IPS-18c (cell line): ENCODE results near the gene LRRC8D.

Source experiments
- H3K4me3 ChIP-seq: 2 replicates; pipeline ENCODE4 v1.7.0; 2013; ENCODE audit warnings: low read depth, mild to moderate bottlenecking, low read length, moderate library complexity; ENCODE audit not compliant: insufficient read depth
- H3K9me3 ChIP-seq: one replicate; pipeline ENCODE4 v1.6.1; 2013; ENCODE audit warnings: mild to moderate bottlenecking, low read length, moderate library complexity; ENCODE audit not compliant: control insufficient read depth, insufficient read depth

LRRC8D gene

DNA sequence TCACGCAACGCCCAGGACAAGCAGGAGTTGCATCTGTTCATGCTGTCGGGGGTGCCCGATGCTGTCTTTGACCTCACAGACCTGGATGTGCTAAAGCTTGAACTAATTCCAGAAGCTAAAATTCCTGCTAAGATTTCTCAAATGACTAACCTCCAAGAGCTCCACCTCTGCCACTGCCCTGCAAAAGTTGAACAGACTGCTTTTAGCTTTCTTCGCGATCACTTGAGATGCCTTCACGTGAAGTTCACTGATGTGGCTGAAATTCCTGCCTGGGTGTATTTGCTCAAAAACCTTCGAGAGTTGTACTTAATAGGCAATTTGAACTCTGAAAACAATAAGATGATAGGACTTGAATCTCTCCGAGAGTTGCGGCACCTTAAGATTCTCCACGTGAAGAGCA is 113.6 kb downstream of the LRRC8D start:
- no peak overlapping the region for H3K4me3 ChIP-seq
- H3K9me3 ChIP-seq: no peaks in the 10 kb centered on the region

DNA sequence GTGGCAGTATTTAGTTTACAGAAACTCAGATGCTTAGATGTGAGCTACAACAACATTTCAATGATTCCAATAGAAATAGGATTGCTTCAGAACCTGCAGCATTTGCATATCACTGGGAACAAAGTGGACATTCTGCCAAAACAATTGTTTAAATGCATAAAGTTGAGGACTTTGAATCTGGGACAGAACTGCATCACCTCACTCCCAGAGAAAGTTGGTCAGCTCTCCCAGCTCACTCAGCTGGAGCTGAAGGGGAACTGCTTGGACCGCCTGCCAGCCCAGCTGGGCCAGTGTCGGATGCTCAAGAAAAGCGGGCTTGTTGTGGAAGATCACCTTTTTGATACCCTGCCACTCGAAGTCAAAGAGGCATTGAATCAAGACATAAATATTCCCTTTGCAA is 114.4 kb downstream of the LRRC8D start:
- H3K9me3 ChIP-seq: no peaks in the 10 kb centered on the region
- H3K4me3 ChIP-seq: no peak overlapping the region

DNA sequence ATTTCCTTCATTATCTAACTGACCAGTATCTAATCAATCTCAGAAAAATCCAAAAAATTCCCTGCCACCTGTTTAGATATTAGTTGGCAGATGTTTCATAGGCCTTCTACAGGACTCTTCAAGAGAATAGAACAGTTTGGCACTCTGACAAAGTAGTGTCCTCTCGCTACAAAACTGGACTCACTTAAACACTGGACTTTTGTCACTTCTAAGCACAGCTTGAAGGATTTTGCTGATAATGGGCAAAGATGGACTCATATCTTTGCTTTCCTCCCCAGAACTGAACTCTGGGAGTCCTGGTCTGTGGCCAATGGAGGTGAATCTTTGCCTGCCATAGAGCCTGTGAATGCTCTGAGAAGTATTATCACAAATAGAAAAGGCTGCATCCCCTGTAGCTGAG is 115.9 kb downstream of the LRRC8D start:
- no peak overlapping the region for H3K4me3 ChIP-seq
- H3K9me3 ChIP-seq: no peaks in the 10 kb centered on the region

DNA sequence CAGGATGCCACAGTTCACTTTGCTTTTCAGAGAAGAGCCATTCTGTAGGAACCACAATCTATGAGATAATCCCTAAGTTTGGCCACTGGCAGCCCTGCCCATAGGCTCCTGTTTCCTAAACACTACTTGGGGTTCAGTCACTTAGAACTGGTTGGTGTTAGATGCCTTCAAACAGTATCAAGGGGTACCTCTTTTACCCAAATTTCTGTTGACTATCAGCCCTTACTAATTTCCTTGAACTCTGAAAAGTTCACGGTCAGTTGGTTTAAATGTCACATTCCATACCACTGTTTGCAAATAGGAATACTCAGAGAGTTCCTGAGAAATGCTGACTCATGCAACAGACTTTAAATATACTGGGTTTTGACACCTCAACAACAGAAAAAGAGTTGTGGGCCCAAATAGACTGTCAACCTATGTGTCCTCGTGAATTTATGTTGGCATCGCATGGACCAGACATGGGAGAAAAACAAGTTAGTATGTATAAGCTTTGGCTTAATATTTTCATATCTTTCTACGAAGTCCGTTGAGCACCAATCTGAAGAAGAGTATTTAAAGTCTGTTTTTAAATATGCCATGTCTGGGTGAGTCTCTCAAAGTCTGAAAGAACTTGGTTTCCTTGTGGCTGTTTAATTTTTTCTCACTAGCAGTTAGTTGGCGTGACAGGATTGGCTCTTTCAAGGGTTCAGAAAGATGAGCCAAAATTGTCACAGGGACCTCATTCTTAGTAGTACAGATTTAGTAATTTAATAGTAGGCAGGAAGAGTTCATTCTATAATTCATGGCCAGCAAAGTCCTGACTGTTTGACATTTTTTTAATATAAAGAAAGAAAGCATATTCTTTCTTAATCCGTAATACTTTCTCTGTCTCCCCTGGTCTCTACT is 117.6 kb downstream of the LRRC8D start:
- H3K4me3 ChIP-seq: no peak overlapping the region
- no peaks in the 10 kb centered on the region for H3K9me3 ChIP-seq

DNA sequence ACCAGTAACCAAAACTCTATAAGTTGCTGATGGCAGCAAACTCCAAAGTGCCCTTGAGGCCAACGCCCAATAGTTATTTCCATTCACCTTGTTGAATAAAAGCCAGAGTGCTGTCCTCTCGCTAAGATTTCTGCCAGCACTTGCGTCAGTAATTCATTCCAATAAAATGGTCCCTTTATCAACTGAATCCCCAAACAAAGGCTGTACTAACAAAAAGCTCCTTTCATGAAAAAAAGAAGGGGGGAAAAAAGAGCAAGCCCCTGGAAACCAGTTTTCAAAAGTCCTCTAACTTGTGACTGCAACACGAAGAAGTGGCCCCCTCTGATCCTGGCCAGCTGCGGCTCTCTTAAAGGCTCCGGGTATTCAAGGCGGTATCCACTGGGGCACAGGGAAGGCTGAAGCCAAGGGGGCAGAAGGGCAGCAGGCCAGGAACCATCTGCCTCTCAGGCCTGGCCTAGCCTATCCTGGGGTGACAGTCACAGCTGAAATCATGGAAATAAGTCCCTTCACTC is 118.3 kb downstream of the LRRC8D start:
- Histone ChIP-seq H3K9me3 (no peaks in the 10 kb centered on the region), H3K4me3 (no peak overlapping the region)

DNA sequence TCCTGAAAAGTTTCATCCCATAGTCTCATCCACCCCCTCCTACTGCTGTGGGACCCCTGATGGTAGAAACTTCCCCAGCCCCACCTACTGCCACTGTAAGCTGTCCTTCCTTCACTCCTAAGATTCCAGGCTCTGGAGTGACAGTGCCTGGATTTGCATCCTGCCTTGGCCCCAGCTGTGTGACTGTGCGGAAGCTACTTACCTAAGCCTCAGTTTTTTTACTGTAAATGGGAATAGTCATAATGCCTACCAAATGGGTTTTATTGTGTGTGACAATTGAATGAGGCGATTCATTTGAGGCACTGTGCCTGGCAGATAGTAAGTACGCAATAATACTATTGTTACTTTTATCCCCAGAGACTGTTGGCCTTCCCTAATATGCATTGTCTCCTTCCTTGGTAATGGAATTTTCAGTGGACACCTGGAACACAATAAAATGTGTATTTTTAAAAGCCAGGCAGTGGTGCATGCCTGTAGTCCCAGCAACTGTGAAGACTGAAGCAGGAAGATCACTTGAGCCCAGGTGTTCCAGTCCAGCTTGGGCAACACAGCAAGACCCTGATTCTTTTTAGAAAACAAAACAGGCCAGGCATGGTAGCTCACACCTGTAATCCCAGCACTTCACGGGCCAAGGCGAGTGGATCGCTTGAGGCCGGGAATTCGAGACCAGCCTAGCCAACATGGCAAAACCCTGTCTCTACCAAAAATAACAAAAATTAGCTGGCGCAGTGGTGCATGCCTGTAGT is 119.0 kb downstream of the LRRC8D start:
- no peak overlapping the region for H3K4me3 ChIP-seq

DNA sequence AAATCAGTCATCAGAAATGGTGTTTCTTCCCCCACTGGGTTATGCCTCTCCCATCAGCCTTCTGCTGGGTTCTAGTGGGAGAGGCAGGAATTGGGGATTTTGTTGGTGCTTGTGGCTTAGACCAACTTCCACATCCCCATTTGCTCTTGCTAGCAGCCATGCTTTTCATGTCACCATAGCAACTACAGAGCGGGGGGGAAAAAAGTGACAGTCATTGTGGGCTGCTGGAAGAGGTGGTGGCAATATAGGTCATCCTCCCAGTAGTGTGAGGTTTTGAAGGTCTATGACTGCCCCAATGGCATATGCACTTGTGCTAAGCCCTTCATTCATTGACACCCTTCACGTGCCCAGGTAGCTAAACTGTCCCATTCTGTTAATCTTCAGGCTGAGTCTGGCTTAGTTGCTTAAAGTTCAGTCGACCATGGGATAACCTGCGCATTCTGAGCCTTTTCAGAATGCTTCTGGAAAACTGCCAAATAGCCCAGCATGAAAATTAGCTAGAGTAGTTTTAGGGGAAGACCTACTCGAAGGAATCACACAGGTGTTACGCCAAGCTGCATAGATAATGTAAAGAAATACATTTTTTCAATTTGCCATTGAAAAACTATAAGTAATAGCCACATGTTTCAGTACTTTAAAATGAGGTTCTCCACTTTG is 120.4 kb downstream of the LRRC8D start:
- Histone ChIP-seq H3K4me3 (no peak overlapping the region), H3K9me3 (no peaks in the 10 kb centered on the region)

More for the DNA sequence above, 119.0 kb downstream of the LRRC8D start:
- no peaks in the 10 kb centered on the region for H3K9me3 ChIP-seq

DNA sequence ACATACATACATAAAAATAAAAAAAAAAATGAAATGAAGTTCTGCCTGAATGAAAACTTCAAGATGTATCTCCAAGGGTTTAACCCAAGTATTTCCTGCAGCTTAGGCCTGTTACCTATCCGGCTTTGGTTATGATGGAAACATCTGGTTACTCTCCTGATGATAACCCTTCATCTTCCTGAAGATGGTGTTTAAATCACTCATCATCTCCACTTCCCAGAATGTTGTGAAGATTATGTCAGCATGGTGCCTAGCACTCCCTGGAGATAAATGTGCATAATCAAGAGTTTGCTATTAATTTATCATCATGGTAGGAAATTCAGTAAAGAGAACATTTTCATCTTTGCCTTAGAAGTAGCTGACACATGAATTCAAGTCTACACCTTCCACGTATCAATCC is 121.2 kb downstream of the LRRC8D start:
- Histone ChIP-seq H3K9me3 (no peaks in the 10 kb centered on the region), H3K4me3 (no peak overlapping the region)

DNA sequence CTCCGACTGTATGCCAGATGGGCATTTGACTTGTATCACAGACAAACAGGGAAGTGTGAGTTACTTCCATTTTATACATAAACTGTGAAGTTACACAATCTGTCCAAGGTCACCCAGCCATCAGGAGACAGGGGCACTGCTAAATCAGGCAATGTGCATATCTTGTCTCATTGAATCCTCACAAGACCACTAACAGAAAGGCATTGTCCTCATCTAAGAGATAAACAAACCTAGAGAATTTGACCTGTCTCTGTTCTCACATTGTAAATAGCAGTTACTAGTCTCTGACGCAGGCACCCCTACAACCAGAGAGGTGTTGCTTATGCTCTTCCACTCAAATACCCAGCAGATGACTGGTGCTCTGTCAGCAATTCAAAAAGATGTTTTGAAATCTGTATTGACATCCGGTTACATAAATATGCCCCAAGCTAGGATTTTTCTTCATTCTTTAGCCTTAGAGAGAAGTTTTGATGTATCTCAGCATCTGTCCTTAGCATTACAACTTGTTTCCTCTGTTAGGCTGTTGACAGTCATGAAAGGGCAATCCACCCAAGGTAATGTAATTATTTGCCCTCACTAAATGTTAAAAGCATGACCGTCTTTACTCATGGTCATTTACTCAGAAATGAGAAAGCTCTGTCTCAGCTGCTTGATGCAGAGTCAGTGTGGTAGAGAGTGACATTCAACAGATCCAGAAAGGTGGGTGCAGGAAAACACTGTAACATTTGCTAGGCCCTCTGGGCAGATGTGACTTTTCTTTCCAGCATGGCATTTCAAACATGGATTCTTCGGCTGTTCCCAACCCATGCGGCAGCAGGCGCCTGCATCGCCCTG is 122.2 kb downstream of the LRRC8D start:
- Histone ChIP-seq H3K4me3 (no peak overlapping the region), H3K9me3 (no peaks in the 10 kb centered on the region)

DNA sequence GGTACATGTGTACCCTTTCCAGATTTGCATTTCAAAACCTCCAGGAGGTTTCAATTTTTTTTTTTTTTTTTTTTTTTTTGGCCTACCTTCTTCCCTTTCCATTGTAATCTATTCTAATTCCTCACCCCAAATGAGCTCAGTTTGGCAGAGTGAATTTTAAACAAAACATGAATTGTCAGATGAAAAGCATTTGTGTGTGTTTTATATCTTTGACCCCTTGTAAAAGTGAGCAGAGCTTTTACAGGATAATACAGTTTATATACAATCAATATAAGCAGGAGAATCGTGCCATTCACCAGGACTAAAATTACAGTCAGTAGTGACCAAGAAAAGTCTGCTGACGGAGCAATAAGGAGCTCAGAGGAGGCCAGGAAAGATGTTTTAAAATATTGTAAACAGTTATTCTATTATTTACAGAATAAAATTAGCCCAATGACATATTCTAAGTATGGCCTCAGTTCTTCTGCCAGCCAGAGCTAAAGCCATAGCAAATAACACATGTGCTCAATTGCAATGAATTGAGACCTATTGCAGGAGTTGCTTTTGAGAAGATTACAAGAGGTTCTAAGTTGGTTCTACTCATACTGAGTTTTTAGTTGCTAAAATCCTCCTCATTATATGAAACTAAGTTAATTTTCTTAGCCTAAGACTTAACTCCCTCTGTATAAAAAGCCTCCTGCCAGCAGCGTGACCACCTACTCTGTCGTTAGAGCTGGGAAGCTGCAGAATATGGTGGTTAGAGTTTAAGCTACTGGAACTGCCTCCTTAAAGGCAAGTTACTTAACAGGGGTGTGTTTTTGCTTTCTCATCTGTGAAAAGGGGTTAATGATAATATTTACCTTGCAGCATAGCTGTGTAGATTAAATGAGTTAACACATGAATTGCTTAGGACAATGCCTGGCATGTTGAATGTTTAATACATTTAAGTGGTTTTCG is 123.3 kb downstream of the LRRC8D start:
- Histone ChIP-seq H3K9me3 (no peaks in the 10 kb centered on the region), H3K4me3 (no peak overlapping the region)

DNA sequence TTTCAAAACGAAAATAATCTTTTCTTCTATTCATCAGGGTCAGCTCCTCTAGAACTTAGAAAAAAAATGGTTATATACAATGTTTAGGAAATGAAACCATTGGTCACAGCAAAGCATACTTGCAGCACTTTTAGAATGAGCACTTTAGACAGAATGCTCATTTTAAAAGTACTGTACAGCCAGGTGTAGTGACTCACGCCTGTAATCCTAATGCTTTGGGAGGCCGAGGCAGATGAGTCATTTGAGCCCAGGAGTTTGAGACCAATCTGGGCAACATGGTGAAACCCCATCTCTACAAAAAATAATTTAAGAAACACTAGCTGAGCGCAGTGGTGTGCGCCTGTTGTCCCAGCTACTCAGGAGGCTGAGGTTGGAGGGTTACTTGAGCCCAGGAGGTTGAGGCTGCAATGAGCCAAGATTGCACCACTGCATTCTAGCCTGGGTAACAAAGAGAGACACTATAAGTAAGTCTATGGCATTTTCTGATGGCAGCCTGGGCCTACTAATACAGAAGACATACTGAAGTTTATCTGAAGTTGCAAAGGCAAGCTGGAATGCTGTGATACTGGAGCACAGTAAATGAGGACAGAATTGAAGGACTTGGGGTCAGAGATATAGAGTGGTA is 125.1 kb downstream of the LRRC8D start:
- no peaks in the 10 kb centered on the region for H3K9me3 ChIP-seq
- H3K4me3 ChIP-seq: no peak overlapping the region

DNA sequence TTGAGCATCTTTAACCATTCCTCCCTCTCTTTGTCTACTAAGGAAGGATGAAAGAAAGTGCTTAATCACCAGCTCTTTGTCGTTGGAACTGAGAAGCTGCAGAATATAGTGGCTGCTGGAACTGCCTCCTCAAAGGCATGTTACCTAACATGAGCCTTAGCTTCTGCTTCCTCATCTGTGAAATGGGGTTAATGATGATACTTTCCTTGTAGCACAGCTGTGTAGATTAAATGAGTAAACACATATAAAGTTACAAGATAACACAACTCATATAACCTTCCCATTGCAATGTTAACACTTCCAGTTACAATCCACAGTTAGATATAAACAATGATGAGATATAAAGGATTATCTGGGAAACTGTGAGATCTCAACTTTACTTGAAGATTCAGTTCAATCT is 125.7 kb downstream of the LRRC8D start:
- no peaks in the 10 kb centered on the region for H3K9me3 ChIP-seq
- no peak overlapping the region for H3K4me3 ChIP-seq

DNA sequence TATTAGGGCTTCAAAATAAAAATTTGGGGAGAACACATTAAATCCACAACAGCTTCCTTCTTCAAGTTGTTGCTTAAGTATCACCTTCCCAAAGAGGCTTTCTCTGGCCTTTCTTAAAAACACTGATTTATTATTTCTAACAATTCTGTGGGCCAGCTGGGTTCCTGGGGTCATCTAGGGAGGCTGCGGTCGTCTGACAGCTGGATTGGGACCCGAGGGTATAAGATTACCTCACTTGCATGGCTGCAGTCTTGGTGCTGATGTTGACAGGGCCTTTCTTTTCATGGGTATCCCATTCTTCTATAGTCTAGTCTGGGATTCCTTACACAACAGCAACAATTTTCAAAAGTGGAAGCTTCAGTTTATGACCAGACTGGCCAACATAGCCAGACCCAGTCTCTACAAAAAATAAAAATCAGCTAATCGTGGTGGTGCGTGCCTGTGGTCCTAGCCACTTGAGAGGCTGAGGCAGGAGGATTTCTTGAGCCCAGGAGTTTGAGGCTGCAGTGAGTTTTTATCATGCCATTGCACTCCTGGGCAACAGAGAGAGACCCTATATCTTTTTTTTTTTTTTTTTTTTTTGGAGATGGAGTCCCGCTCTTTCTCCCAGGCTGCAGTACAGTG is 128.0 kb downstream of the LRRC8D start:
- no peaks in the 10 kb centered on the region for H3K9me3 ChIP-seq
- H3K4me3 ChIP-seq: no peak overlapping the region

DNA sequence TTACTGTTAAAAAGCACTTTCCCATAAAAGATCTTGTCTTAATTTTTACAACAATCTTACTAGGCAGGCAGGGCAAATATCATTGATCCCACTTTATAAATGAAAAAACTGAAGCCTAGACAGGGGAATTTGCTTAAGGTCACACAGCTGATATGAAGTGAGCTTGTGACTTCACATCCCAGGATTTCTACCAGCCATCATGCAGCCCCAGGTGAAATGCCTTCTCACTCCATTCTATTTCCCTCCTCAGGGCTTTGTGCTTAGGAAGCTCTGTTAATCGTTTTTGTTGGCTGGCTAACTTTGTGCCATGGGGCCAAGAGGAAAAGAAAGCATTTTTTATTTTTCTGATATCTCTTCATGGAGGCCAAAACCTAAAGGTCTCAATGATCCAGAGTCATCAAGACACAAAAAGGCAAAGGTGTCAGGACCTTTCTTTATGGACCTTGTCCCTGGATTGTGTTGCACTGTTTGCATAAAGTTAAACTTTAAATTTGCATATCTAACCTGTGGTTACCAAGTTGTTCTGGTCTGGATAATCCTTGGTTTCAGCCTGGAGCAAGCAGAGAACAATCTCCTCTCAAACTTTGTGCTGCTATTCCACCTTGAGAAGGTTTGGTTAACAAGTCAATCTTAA is 129.3 kb downstream of the LRRC8D start:
- Histone ChIP-seq H3K9me3 (no peaks in the 10 kb centered on the region), H3K4me3 (no peak overlapping the region)

DNA sequence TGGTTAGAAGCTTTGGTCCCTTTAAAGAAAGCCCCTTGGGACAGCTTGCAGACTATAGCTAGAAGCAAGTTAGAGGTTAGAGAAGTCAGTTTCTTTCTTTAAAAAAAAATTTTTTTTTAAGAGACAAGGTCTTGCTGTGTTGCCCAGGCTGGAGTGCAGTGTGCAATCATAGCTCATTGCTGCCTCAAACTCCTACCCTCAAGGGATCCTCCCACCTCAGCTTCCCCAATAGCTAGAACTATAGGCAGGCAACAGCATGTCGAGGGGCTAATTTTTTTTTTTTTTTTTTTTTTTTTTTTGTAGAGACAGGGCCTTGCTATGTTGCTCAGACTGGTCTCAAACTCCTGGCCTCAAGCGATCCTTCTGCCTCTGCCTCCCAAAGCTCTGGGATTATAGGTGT is 129.9 kb downstream of the LRRC8D start:
- no peak overlapping the region for H3K4me3 ChIP-seq
- no peaks in the 10 kb centered on the region for H3K9me3 ChIP-seq
